Adrenal gland (tissue), 12 donors: ENCODE data around the gene WFIKKN2. TPM values are rescaled to one million over a fixed set of nuclear protein-coding genes. Genes with fewer than 3 reads are reported as not detected.

Experiments used
- DNase-seq, 7 donors: peaks; one replicate each; pipeline ENCODE4 v3.0.0-alpha.2; 2019 to 2020
- H3K27ac ChIP-seq, 5 donors: fragments of 200-600 bp; sonication (generic) in 4 of 5; 1 replicate in 3 of 5; 2 replicates in 2 of 5; pipeline versions ENCODE4 v1.5.1 to v1.8.0; 2016 to 2020; ENCODE audit warnings: mild to moderate bottlenecking in 1 of 5
- H3K27me3 ChIP-seq: fragments of 200-600 bp; 2 replicates; pipeline ENCODE4 v1.8.0; 2021
- H3K36me3 ChIP-seq, 2 donors: fragments of 200-600 bp; replicated peaks in 1 of 2; 1 replicate in 1 of 2; 2 replicates in 1 of 2; pipeline versions ENCODE4 v1.5.1 to v1.8.0; 2018 to 2022
- H3K4me1 ChIP-seq, 2 donors: fragments of 200-600 bp; replicated peaks in 1 of 2; 1 replicate in 1 of 2; 2 replicates in 1 of 2; pipeline versions ENCODE4 v1.5.1 to v1.8.0; 2018 to 2021
- H3K4me3 ChIP-seq, 4 donors: fragments of 200-600 bp; sonication (generic) in 3 of 4; one replicate each; pipeline ENCODE4 v1.5.1; 2016 to 2018
- H3K9me3 ChIP-seq, 3 donors: fragments of 200-600 bp; sonication (generic) in 1 of 3; replicated peaks in 1 of 3; 1 replicate in 2 of 3; 2 replicates in 1 of 3; pipeline versions ENCODE4 v1.5.1 to v1.8.0; 2016 to 2021
- CTCF ChIP-seq, 6 experiments: fragments of 450-650 bp in 4 of 6; fragments of 200-600 bp in 2 of 6; sonication (generic) in 1 of 6; IDR thresholded peaks; 1 replicate in 5 of 6; 2 replicates in 1 of 6; pipeline versions ENCODE4 v1.5.1 to v1.8.0; 2016 to 2021; ENCODE audit warnings: antibody characterized with exemption in 6 of 6, mild to moderate bottlenecking in 2 of 6, moderate library complexity in 1 of 6
- POLR2A ChIP-seq, 2 donors: fragments of 450-650 bp; IDR thresholded peaks; one replicate each; pipeline ENCODE4 v1.6.1; 2017; ENCODE audit warnings: antibody characterized with exemption in 2 of 2, mild to moderate bottlenecking in 2 of 2, moderate library complexity in 1 of 2
- WGBS, 4 donors: extraction: QIAGEN DNeasy Blood & Tissue Kit in 2 of 4; methylation state at CpG; one replicate each; pipeline versions ENCODE4 v1.1.5 to v1.1.7; 2013 to 2017; 5-methylcytosine and 5-hydroxymethylcytosine counted together
- intact Hi-C, 2 donors: fragments of 100-400 bp; cut with DNase I; formaldehyde crosslinking; loops; one replicate each; pipeline versions ENCODE4 v1.14.1 to v1.15.0; 2022 to 2023
- polyA plus RNA-seq, 3 donors: library from polyadenylated mRNA; stranded (reverse); fragments of 200-250 nt in 2 of 3; fragments of 350-450 nt in 1 of 3; fragmentation: Illumina TruSeq in 1 of 3; extraction: RNeasy Lipid Tissue Mini Kit (QIAGEN cat#74804) in 1 of 3; gene quantifications; one replicate each; pipeline ENCODE4 v1.2.3, GENCODE V29; 2013 to 2014
- total RNA-seq, 9 donors: library from RNA; depleted of rRNA in 4 of 9; stranded (reverse); fragments of >200 nt in 4 of 9; fragments of 120-200 nt in 1 of 9; fragmentation: NEBNext Ultra II Directional in 1 of 9; extraction: Animal tissue kit (Norgen Biotek cat#: 25700) in 1 of 9; gene quantifications; one replicate each; pipeline versions ENCODE4 v1.1.0 to v1.2.4, GENCODE V29; 2013 to 2023
- donor health status: healthy with polysubstance abuse.
- donor health status: Bipolar disorder and iron deficiency.
- donor health status: DM: yes; HTN: yes; CAD: no.
- donor health status: DM: no; HTN: no; CAD: no.
- donor health status: DM: no; HTN: no; CAD: no.
- donor health status: DM: yes; HTN: yes; CAD: no.

Gene WFIKKN2
- total and polyA plus RNA-seq, 12 donors: 0.81 to 4.3 (median 1.4) TPM

- intact Hi-C loops: no loop called here
- no peak overlapping the region for H3K4me3 ChIP-seq
These were observed 14.7 kb upstream of the WFIKKN2 start for GRCh38 chr17:50820651-50821050.

DNA sequence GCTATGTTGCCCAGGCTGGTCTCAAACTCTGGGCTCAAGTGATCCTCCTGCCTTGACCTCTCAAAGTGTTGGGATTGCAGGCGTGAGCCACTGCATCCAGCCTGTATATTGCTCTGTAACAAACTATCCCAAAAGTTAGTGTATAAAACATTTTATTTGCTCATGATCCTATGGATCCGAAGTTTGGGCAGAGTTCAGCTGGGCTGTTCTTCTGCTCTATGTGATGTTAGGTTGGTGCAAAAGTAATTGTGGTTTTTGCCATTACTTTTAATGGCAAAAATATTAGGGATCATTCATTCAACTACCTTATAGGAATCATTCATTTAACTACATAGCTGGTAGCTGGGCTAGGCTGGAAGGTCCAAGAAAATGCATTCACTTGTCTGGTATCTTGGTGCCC is 12.8 kb upstream of the WFIKKN2 start:
- Histone ChIP-seq H3K36me3 (no peaks in the 10 kb centered on the region), H3K4me1 (no peaks in the 10 kb centered on the region), H3K27ac (no peak overlapping the region), H3K9me3 (no peaks in the 10 kb centered on the region), H3K4me3 (no peak overlapping the region), H3K27me3 (no peaks in the 10 kb centered on the region)
- DNase-seq: no peak
- intact Hi-C loops: no loop called here
- TF ChIP-seq POLR2A (IDR thresholded peaks at IDR 0.05): no peak
- TF ChIP-seq CTCF (IDR thresholded peaks at IDR 0.05): no peak
- WGBS, 4 donors: 81 to 100% (median 91%) methylated on average over 2 of the region's 2 CpGs

More at GRCh38 chr17:50820651-50821050, 14.7 kb upstream of the WFIKKN2 start:
- Histone ChIP-seq H3K36me3 (no peaks in the 10 kb centered on the region), H3K27ac (no peak overlapping the region), H3K9me3 (no peaks in the 10 kb centered on the region), H3K27me3 (no peaks in the 10 kb centered on the region), H3K4me1 (peaks cover 0 to 6% of the 10 kb centered on the region in 2 donors)
- WGBS, 4 donors: 69 to 87% (median 80%) methylated on average over 2 to 10 of the region's 10 CpGs
- TF ChIP-seq CTCF (IDR thresholded peaks at IDR 0.05) (no peak), POLR2A (IDR thresholded peaks at IDR 0.05) (no peak)
- DNase-seq: no peak

DNA sequence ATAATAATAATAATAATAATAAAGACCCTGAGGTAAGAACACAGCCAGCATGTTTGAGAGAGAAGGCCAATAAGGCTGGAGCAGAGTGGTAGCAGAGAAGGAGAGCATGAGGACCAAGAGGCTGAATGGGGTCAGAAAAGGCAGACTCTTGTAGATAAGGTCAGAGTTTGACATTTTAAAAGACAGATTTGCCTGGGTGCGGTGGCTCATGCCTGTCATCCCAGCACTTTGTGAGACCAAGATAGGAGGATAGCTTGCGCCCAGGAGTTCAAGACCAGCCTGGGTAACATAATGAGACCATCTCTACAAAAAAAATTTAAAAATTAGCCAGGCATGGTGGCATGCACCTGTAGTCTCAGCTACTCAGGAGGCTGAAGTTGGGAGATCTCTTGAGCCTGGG is 11.0 kb upstream of the WFIKKN2 start:
- Histone ChIP-seq H3K9me3 (no peaks in the 10 kb centered on the region), H3K4me3 (no peak overlapping the region), H3K27me3 (no peaks in the 10 kb centered on the region), H3K27ac (no peak overlapping the region), H3K36me3 (no peaks in the 10 kb centered on the region), H3K4me1 (no peaks in the 10 kb centered on the region)
- no peak for DNase-seq
- 83 to 88% (median 84%) methylated on average over 2 of the region's 2 CpGs for WGBS, 4 donors
- no peak for TF ChIP-seq POLR2A (IDR thresholded peaks at IDR 0.05)
- TF ChIP-seq CTCF (IDR thresholded peaks at IDR 0.05): no peak
- intact Hi-C loops: no loop called here

GRCh38 chr17:50825188-50825587 is 10.2 kb upstream of the WFIKKN2 start:
- no peaks in the 10 kb centered on the region for H3K4me1 ChIP-seq
- no peaks in the 10 kb centered on the region for H3K9me3 ChIP-seq
- intact Hi-C loops: no loop called here
- H3K27me3 ChIP-seq: no peaks in the 10 kb centered on the region
- H3K36me3 ChIP-seq: no peaks in the 10 kb centered on the region
- no peak overlapping the region for H3K4me3 ChIP-seq
- no peak for DNase-seq
- no peak overlapping the region for H3K27ac ChIP-seq
- TF ChIP-seq POLR2A (IDR thresholded peaks at IDR 0.05) (no peak), CTCF (IDR thresholded peaks at IDR 0.05) (no peak)
